GM12892 (cell line): Measurements from ENCODE around the gene SPR.

Source experiments
- POLR2A ChIP-seq: IDR thresholded peaks from 2 replicates; pipeline ENCODE4 v1.6.1; 2011; ENCODE audit warnings: low read depth, low read length, control low read depth
- POLR2AphosphoS5 ChIP-seq: IDR thresholded peaks from 2 replicates; pipeline ENCODE4 v1.6.1; 2011; ENCODE audit warnings: low read depth, low read length, control low read depth

GRCh38 chr2:72936660-72937355 lies 49.6 kb downstream of the SPR start:
- TF ChIP-seq POLR2A: no peak
- TF ChIP-seq POLR2AphosphoS5: no peak
